ENCODE data around the gene FOXP1. TPM values are rescaled to one million over a fixed set of nuclear protein-coding genes. Genes with fewer than 3 reads are reported as not detected.

FOXP1 gene
- total and polyA plus RNA-seq, 8 donors: 13.4 to 74.1 (median 44.1) TPM

GRCh38 chr3:71067977-71068654 is 515.4 kb downstream of the FOXP1 start:
- FAIRE-seq (no peak), ATAC-seq (no peak), DNase-seq (no peak)
- H3K9me3 ChIP-seq: no peaks in the 10 kb centered on the region
- peaks cover 4 to 25% (median 24%) of the 10 kb centered on the region in 3 donors for H3K4me1 ChIP-seq
- no peak for TF ChIP-seq CTCF (IDR thresholded peaks at IDR 0.05)
- 71 to 74% methylated on average over 6 of the region's 6 CpGs for WGBS, 2 donors
- H3K36me3 ChIP-seq: no peaks in the 10 kb centered on the region
- H3K27me3 ChIP-seq: no peaks in the 10 kb centered on the region
- no peak overlapping the region for H3K27ac ChIP-seq
- H3K4me3 ChIP-seq: no peak overlapping the region
- intact Hi-C loops (cut with DNase I): loop anchor here in 1 of 3 donors (5.0 to 10.0 kb wide), 2 partner anchors 54 to 63 kb away; no protein-coding TSS in a partner anchor

GRCh38 chr3:71066849-71067261 is 516.7 kb downstream of the FOXP1 start:
- Histone ChIP-seq H3K27me3 (no peaks in the 10 kb centered on the region), H3K36me3 (no peaks in the 10 kb centered on the region), H3K4me3 (no peak overlapping the region), H3K4me1 (peaks cover 8 to 34% (median 26%) of the 10 kb centered on the region in 3 donors), H3K27ac (peak overlapping the region in 3 of 4 donors; percentile 11 to 95 (median 95)), H3K9me3 (no peaks in the 10 kb centered on the region)
- intact Hi-C loops (cut with DNase I): loop anchor here in 1 of 3 donors (5.0 to 10.0 kb wide), 2 partner anchors 55 to 62 kb away; no protein-coding TSS in a partner anchor
- ATAC-seq: peak in 2 of 4 donors; percentile 3 to 4
- WGBS, 2 donors: 18 to 22% methylated on average over 3 of the region's 3 CpGs
- DNase-seq: peak in 1 of 6 donors; percentile 24
- no peak for FAIRE-seq
- TF ChIP-seq CTCF (IDR thresholded peaks at IDR 0.05): no peak

GRCh38 chr3:71066356-71066755 is 517.2 kb downstream of the FOXP1 start:
- Histone ChIP-seq H3K36me3 (no peaks in the 10 kb centered on the region), H3K9me3 (no peaks in the 10 kb centered on the region), H3K27me3 (no peaks in the 10 kb centered on the region), H3K27ac (peak overlapping the region; percentile 2 to 95 (median 64)), H3K4me3 (peak overlapping the region in 2 of 4 donors; percentile 56 to 58), H3K4me1 (peaks cover 13 to 39% (median 31%) of the 10 kb centered on the region in 3 donors)
- peak in 1 of 4 donors; percentile 8 for ATAC-seq
- peak in 3 of 6 donors; percentile 23 to 33 (median 27) for DNase-seq
- 9 to 10% methylated on average over 6 of the region's 6 CpGs for WGBS, 2 donors
- TF ChIP-seq CTCF (IDR thresholded peaks at IDR 0.05): no peak
- FAIRE-seq: no peak
- intact Hi-C loops (cut with DNase I): loop anchor here in 1 of 3 donors (5.0 to 10.0 kb wide), 2 partner anchors 56 to 62 kb away; no protein-coding TSS in a partner anchor

- peak overlapping the region; percentile 87 to 95 (median 94) for H3K27ac ChIP-seq
- FAIRE-seq (no peak), ATAC-seq (peak in 3 of 4 donors; percentile 1 to 11 (median 4)), DNase-seq (no peak)
- H3K4me3 ChIP-seq: peak overlapping the region in 2 of 4 donors; percentile 56 to 58
- no peak for TF ChIP-seq CTCF (IDR thresholded peaks at IDR 0.05)
- H3K9me3 ChIP-seq: no peaks in the 10 kb centered on the region
- WGBS, 2 donors: 3% methylated on average over 4 of the region's 4 CpGs
- no peaks in the 10 kb centered on the region for H3K36me3 ChIP-seq
- H3K27me3 ChIP-seq: no peaks in the 10 kb centered on the region
- H3K4me1 ChIP-seq: peaks cover 16 to 46% (median 37%) of the 10 kb centered on the region in 3 donors
- intact Hi-C loops (cut with DNase I): loop anchor here in 1 of 3 donors (5.0 to 10.0 kb wide), 2 partner anchors 57 to 61 kb away; no protein-coding TSS in a partner anchor
These were observed 517.8 kb downstream of the FOXP1 start for GRCh38 chr3:71065764-71066013.
